ENCODE results near the gene SF3A2. TPM values are rescaled to one million over a fixed set of nuclear protein-coding genes. Genes with fewer than 3 reads are reported as not detected.

SF3A2 gene
- total and polyA plus RNA-seq, 2 donors (not counting 1 experiment from before 2014, with no cell fraction given): 98.2 to 140 TPM

GRCh38 chr19:2255982-2256685, 19.5 kb downstream of the SF3A2 start, which contains the start of gene JSRP1:
Gene JSRP1, minus strand, starts transcription at chr19:2256417. Its CDS starts 1,103 bp downstream, at chr19:2255314.
- peak; percentile 73 for DNase-seq
- peak within 1 kb of the TSS; percentile 89 for H3K27ac Mint-ChIP-seq
- peak within 1 kb of the TSS in 1 of 5 experiments; percentile 10 for H3K4me3 ChIP-seq (ENCODE audit: control extremely low read depth in 1 of 5, extremely low read depth in 1 of 5, insufficient read depth in 1 of 5, low read depth in 2 of 5, low read length in 4 of 5)
- H3K27me3 Mint-ChIP-seq: no peaks in the 10 kb centered on the region
- H3K9me3 Mint-ChIP-seq (ENCODE audit: insufficient read depth): no peaks in the 10 kb centered on the region
- intact Hi-C loops (cut with micrococcal nuclease): no loop called here
- H3K36me3 ChIP-seq (replicated peaks in 1 of 2; ENCODE audit: control extremely low read depth in 1 of 2, control insufficient read depth in 1 of 2, extremely low read depth in 1 of 2, insufficient read depth in 2 of 2, low read length in 1 of 2): no peaks in the 10 kb centered on the region
- CTCF ChIA-PET: interaction anchor here (0.5 to 6.3 kb wide), 3 partner anchors 16 to 118 kb away, joined by 5 to 63 read pairs (median 8); no protein-coding TSS in a partner anchor
- H3K4me1 Mint-ChIP-seq: peaks cover 59% of the 10 kb centered on the region
- no peak within 1 kb of the TSS for H2AFZ ChIP-seq (ENCODE audit: insufficient read depth, low read depth, low read length, poor library complexity, severe bottlenecking)
- peaks cover 0 to 17% (median 0%) of the 10 kb centered on the region in 3 donors for H3K9me3 ChIP-seq (ENCODE audit: control extremely low read depth in 1 of 3, control insufficient read depth in 2 of 3, insufficient read depth in 1 of 3, low read length in 2 of 3)
- H3K4me2 ChIP-seq (replicated peaks; ENCODE audit: low read depth, low read length, poor library complexity, severe bottlenecking): peak within 1 kb of the TSS; percentile 70
- POLR2A ChIA-PET: interaction anchor here (0.6 to 8.8 kb wide), 3 partner anchors 15 to 41 kb away, joined by 4 to 134 read pairs (median 6); no protein-coding TSS in a partner anchor
- ATAC-seq (ENCODE audit: low read depth): no peak
- peaks cover 5% of the 10 kb centered on the region for H4K20me1 ChIP-seq (ENCODE audit: control insufficient read depth, insufficient read depth, low read length, poor library complexity, severe bottlenecking)
- H3K9ac ChIP-seq (ENCODE audit: low read length): no peak within 1 kb of the TSS
- H3K4me3 Mint-ChIP-seq: peak within 1 kb of the TSS; percentile 80
- H3K27ac ChIP-seq (ENCODE audit: low read length in 2 of 2): peak within 1 kb of the TSS; percentile 44 to 56
- no peak for TF ChIP-seq EZH2 (IDR thresholded peaks at IDR 0.05; ENCODE audit: borderline replicate concordance, insufficient read depth, low read depth, low read length, poor library complexity, severe bottlenecking)
- TF ChIP-seq CTCF (IDR thresholded peaks at IDR 0.05): no peak
- peaks cover 0 to 16% (median 8%) of the 10 kb centered on the region in 4 experiments for H3K27me3 ChIP-seq (replicated peaks in 1 of 4; ENCODE audit: control extremely low read depth in 1 of 4, control insufficient read depth in 3 of 4, insufficient read depth in 4 of 4, low read length in 3 of 4)
- 75% methylated on average over 19 of the region's 24 CpGs for WGBS (ENCODE audit: insufficient coverage)
- peaks cover 19% of the 10 kb centered on the region for H3K79me2 ChIP-seq (ENCODE audit: control insufficient read depth, insufficient read depth, low read length)
- peaks cover 63 to 87% of the 10 kb centered on the region in 2 donors for H3K4me1 ChIP-seq (ENCODE audit: control insufficient read depth in 2 of 2, insufficient read depth in 2 of 2, low read length in 2 of 2)

- H3K9ac ChIP-seq (ENCODE audit: low read length): no peak overlapping the region
- no peak for ATAC-seq (ENCODE audit: low read depth)
- H3K4me3 ChIP-seq (ENCODE audit: control extremely low read depth in 1 of 5, extremely low read depth in 1 of 5, insufficient read depth in 1 of 5, low read depth in 2 of 5, low read length in 4 of 5): no peak overlapping the region
- H3K4me2 ChIP-seq (replicated peaks; ENCODE audit: low read depth, low read length, poor library complexity, severe bottlenecking): peak overlapping the region; percentile 23
- intact Hi-C loops (cut with micrococcal nuclease): no loop called here
- H3K27me3 ChIP-seq (replicated peaks in 1 of 4; ENCODE audit: control extremely low read depth in 1 of 4, control insufficient read depth in 3 of 4, insufficient read depth in 4 of 4, low read length in 3 of 4): no peaks in the 10 kb centered on the region
- no peak for DNase-seq
- Mint-ChIP-seq H3K9me3 (ENCODE audit: insufficient read depth) (no peaks in the 10 kb centered on the region), H3K27ac (peak overlapping the region; percentile 97), H3K4me1 (peaks cover 49% of the 10 kb centered on the region), H3K27me3 (no peaks in the 10 kb centered on the region), H3K4me3 (peak overlapping the region; percentile 73)
- H4K20me1 ChIP-seq (ENCODE audit: control insufficient read depth, insufficient read depth, low read length, poor library complexity, severe bottlenecking): no peaks in the 10 kb centered on the region
- TF ChIP-seq EZH2 (IDR thresholded peaks at IDR 0.05; ENCODE audit: borderline replicate concordance, insufficient read depth, low read depth, low read length, poor library complexity, severe bottlenecking) (no peak), CTCF (IDR thresholded peaks at IDR 0.05) (no peak)
- 89% methylated on average over 2 of the region's 5 CpGs for WGBS (ENCODE audit: insufficient coverage)
- H2AFZ ChIP-seq (ENCODE audit: insufficient read depth, low read depth, low read length, poor library complexity, severe bottlenecking): no peak overlapping the region
- POLR2A ChIA-PET: interaction anchor here (0.6 to 8.8 kb wide), 7 partner anchors 12 to 1000 kb away, joined by 3 to 134 read pairs (median 6); no protein-coding TSS in a partner anchor
- H3K79me2 ChIP-seq (ENCODE audit: control insufficient read depth, insufficient read depth, low read length): peaks cover 36% of the 10 kb centered on the region
- H3K4me1 ChIP-seq (ENCODE audit: control insufficient read depth in 2 of 2, insufficient read depth in 2 of 2, low read length in 2 of 2): peaks cover 46 to 81% of the 10 kb centered on the region in 2 donors
- CTCF ChIA-PET: interaction anchor here (1.4 to 5.3 kb wide), 3 partner anchors 14 to 21 kb away, joined by 4 to 66 read pairs (median 5); no protein-coding TSS in a partner anchor
- no peaks in the 10 kb centered on the region for H3K36me3 ChIP-seq (replicated peaks in 1 of 2; ENCODE audit: control extremely low read depth in 1 of 2, control insufficient read depth in 1 of 2, extremely low read depth in 1 of 2, insufficient read depth in 2 of 2, low read length in 1 of 2)
- peak overlapping the region; percentile 61 to 86 for H3K27ac ChIP-seq (ENCODE audit: low read length in 2 of 2)
- H3K9me3 ChIP-seq (ENCODE audit: control extremely low read depth in 1 of 3, control insufficient read depth in 2 of 3, insufficient read depth in 1 of 3, low read length in 2 of 3): peaks cover 0 to 18% (median 0%) of the 10 kb centered on the region in 3 donors
Measured at GRCh38 chr19:2259336-2259735, 22.7 kb downstream of the SF3A2 start.
